Measurements from ENCODE around the gene EFNA5. TPM values are rescaled to one million over a fixed set of nuclear protein-coding genes. Genes with fewer than 3 reads are reported as not detected.
"Not testable (repeated sequence)": the region's sequence is repeated elsewhere in the genome, so short reads cannot be mapped to it uniquely, and the experiment has no call there.

EFNA5 gene
- total and polyA plus RNA-seq, 7 donors: 0.32 to 5.4 (median 2.1) TPM

DNA sequence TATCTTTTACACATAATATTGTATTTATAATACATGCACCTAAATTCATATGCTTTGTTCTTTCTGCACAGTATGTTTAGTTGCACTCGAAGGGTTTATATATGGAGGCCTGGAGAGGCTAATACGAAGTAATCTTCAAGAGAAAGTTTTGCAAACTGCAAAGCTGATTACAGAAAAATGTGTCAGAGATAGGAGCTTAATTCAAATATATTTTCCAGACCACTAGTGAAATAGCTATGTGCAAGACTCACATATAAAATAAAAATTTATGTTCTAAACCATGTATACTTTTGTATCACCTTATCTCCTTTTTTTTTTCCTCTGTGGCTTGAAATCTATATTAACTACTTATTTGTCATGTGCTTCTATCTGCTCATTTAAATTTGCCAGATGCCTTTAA is 313.8 kb downstream of the EFNA5 start:
- ATAC-seq (no peak), DNase-seq (no peak)
- H3K4me1 ChIP-seq: no peaks in the 10 kb centered on the region
- H3K9me3 ChIP-seq: no peaks in the 10 kb centered on the region
- no peak overlapping the region for H3K27ac ChIP-seq
- 85 to 88% (median 86%) methylated on average over 2 of the region's 2 CpGs for WGBS, 3 donors
- TF ChIP-seq, protein P1, sequence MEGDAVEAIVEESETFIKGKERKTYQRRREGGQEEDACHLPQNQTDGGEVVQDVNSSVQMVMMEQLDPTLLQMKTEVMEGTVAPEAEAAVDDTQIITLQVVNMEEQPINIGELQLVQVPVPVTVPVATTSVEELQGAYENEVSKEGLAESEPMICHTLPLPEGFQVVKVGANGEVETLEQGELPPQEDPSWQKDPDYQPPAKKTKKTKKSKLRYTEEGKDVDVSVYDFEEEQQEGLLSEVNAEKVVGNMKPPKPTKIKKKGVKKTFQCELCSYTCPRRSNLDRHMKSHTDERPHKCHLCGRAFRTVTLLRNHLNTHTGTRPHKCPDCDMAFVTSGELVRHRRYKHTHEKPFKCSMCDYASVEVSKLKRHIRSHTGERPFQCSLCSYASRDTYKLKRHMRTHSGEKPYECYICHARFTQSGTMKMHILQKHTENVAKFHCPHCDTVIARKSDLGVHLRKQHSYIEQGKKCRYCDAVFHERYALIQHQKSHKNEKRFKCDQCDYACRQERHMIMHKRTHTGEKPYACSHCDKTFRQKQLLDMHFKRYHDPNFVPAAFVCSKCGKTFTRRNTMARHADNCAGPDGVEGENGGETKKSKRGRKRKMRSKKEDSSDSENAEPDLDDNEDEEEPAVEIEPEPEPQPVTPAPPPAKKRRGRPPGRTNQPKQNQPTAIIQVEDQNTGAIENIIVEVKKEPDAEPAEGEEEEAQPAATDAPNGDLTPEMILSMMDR (IDR thresholded peaks at IDR 0.05): no peak
- intact Hi-C loops (cut with DNase I): no loop called here
- H3K4me3 ChIP-seq: no peak overlapping the region
- no peaks in the 10 kb centered on the region for H3K27me3 ChIP-seq (ENCODE audit: insufficient read depth in 3 of 3, low read length in 2 of 3)
- H3K36me3 ChIP-seq (ENCODE audit: insufficient read depth in 1 of 2, low read depth in 1 of 2): no peaks in the 10 kb centered on the region

DNA sequence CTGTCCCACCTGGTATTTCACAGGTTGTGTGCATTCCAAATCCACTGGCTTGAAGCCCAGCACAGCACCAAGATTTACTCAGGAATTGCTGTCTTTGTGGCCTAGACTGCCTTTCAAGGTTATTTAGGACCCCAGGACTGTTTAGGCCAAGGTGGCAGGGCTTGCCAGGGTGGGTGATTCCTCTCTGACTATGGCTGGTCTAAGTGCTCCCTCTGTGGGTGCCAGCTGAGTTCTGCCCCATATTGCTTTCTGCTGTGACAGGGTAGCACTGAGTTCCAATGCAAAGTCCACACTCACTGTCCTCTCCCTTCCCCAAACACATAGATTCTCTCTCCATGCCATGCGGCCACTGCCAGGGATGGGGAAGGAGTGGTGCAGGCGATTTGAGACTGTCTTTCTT is 318.2 kb downstream of the EFNA5 start:
- intact Hi-C loops (cut with DNase I): no loop called here
- DNase-seq: no peak
- Histone ChIP-seq H3K4me3 (no peak overlapping the region), H3K27ac (no peak overlapping the region), H3K4me1 (no peaks in the 10 kb centered on the region), H3K27me3 (ENCODE audit: insufficient read depth in 3 of 3, low read length in 2 of 3) (no peaks in the 10 kb centered on the region), H3K36me3 (ENCODE audit: insufficient read depth in 1 of 2, low read depth in 1 of 2) (no peaks in the 10 kb centered on the region), H3K9me3 (no peaks in the 10 kb centered on the region)
- TF ChIP-seq, protein P1 (IDR thresholded peaks at IDR 0.05): no peak
- no peak for ATAC-seq
- whole genome bisulfite sequencing, 3 donors: 83 to 95% (median 89%) methylated on average over 2 of the region's 2 CpGs

DNA sequence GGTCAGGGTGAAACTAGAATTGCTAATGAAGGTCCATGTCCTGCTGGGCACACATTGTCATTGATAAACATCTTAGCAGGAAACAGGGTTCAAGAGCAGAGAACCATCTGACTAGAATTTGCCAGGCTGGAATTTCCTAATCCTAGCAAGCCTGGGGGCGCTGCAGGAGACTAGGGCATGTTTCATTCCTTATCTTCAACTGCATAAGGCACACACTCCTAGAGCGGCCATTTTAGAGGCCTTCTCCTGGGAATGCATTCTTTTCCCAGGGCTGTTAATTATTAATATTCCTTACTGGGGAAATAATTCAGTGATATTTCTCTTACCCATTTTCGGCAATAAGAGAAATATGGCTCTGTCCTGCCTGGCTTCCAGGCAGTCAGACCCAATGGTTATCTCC is 324.2 kb downstream of the EFNA5 start:
- ATAC-seq; H3K4me1 ChIP-seq; H3K36me3 ChIP-seq (ENCODE audit: insufficient read depth in 1 of 2, low read depth in 1 of 2); H3K27ac ChIP-seq; intact Hi-C loops (cut with DNase I); DNase-seq; H3K27me3 ChIP-seq (ENCODE audit: insufficient read depth in 3 of 3, low read length in 2 of 3); H3K4me3 ChIP-seq: not testable (repeated sequence)
- H3K9me3 ChIP-seq: peaks cover 18% of the 10 kb centered on the region
- WGBS, 3 donors: 89 to 99% (median 93%) methylated on average over 3 of the region's 3 CpGs

DNA sequence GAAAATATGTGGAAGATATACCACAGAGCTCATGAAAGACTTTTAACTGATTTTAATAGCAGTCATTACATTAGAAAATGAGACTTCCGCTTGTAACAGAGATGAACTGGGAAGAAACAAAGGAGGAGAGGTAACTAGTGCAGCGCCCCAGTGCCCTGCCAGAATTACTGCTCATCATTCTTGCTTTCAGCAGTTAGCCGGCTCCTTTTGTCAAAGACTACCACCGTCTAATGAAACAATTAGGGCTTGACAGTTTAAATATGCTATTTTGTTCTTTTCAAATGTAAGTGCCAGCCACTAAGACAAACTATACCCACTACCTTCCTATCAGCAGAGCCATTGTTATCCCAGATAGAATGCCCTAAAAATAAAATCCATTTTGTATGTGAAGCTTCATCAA is 328.4 kb downstream of the EFNA5 start:
- intact Hi-C loops (cut with DNase I): no loop called here
- TF ChIP-seq, protein P1 (IDR thresholded peaks at IDR 0.05): no peak
- no peak for ATAC-seq
- no peaks in the 10 kb centered on the region for H3K4me1 ChIP-seq
- peaks cover 18% of the 10 kb centered on the region for H3K9me3 ChIP-seq
- no peak overlapping the region for H3K4me3 ChIP-seq
- no peaks in the 10 kb centered on the region for H3K27me3 ChIP-seq (ENCODE audit: insufficient read depth in 3 of 3, low read length in 2 of 3)
- H3K36me3 ChIP-seq (ENCODE audit: insufficient read depth in 1 of 2, low read depth in 1 of 2): no peaks in the 10 kb centered on the region
- no peak overlapping the region for H3K27ac ChIP-seq
- no peak for DNase-seq
- 82 to 91% (median 88%) methylated on average over 4 of the region's 4 CpGs for whole genome bisulfite sequencing, 3 donors

- WGBS, 3 donors: 85 to 89% (median 85%) methylated on average over 6 of the region's 6 CpGs
- no peaks in the 10 kb centered on the region for H3K4me1 ChIP-seq
- ATAC-seq: no peak
These were observed 329.2 kb downstream of the EFNA5 start for GRCh38 chr5:107341376-107342084.

More at GRCh38 chr5:107341376-107342084, 329.2 kb downstream of the EFNA5 start:
- DNase-seq: no peak
- TF ChIP-seq, protein P1 (IDR thresholded peaks at IDR 0.05): no peak
- H3K9me3 ChIP-seq: peaks cover 17% of the 10 kb centered on the region
- no peaks in the 10 kb centered on the region for H3K36me3 ChIP-seq (ENCODE audit: insufficient read depth in 1 of 2, low read depth in 1 of 2)
- H3K27ac ChIP-seq: no peak overlapping the region
- intact Hi-C loops (cut with DNase I): no loop called here
- no peaks in the 10 kb centered on the region for H3K27me3 ChIP-seq (ENCODE audit: insufficient read depth in 3 of 3, low read length in 2 of 3)
- no peak overlapping the region for H3K4me3 ChIP-seq

All from psoas muscle (tissue), 8 donors.